HG03060 (cell line): ENCODE data around the gene LIPI.
"Not testable (repeated sequence)": the region's sequence is repeated elsewhere in the genome, so short reads cannot be mapped to it uniquely, and the experiment has no call there.

Experiments
- ATAC-seq: cut with Tn5 transposase; IDR thresholded peaks from one replicate; pipeline ENCODE4 v1.9.1; 2021; ENCODE audit warnings: low read depth, moderate number of reproducible peaks; ENCODE audit not compliant: unreplicated experiment

LIPI gene

DNA sequence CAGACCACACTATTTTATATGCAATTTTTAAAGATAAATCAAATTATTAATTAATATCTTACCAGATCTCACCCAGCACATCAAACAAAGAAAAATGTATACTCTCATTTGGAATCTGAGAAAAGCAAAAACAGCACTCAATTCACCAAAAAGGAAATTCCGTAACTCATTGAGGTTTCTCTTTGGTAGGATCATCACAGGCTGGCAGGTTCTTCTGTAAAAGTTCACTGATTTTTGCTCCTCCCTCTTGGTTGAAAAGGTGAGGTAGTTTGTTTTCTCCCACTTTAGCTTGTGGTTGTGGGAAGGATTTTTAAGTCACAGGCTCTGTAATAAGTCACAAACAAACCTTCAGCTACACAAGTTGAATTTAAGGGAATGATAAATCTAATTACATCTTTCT lies at the start of gene LIPI:
Gene LIPI (minus strand): TSS at position 218 of the 400 bp plus-strand sequence. CDS start 110 bp downstream, at position 108.
- ATAC-seq = no peak

- no peak for ATAC-seq
These were observed 49.5 kb upstream of the LIPI start for GRCh38 chr21:14260174-14260764.

DNA sequence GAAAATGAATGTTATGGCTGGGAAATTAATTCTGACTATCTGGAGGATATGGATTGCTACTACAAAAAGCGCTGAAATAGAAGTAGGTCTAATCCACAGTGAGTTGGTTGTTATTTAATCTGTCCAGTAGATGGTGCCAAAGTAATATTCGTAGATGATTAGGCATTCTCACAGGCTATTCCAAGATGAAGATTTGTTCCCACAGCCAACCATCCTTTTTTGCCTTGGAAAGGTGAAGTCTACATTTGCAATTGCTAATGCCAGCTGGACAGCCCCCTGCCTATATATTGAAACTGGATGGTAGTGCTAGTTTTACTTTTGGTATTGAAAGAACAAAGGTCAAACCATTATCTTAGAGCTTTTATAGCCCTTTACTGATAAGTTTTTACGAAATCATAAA lies 49.0 kb upstream of the LIPI start:
- no peak for ATAC-seq

DNA sequence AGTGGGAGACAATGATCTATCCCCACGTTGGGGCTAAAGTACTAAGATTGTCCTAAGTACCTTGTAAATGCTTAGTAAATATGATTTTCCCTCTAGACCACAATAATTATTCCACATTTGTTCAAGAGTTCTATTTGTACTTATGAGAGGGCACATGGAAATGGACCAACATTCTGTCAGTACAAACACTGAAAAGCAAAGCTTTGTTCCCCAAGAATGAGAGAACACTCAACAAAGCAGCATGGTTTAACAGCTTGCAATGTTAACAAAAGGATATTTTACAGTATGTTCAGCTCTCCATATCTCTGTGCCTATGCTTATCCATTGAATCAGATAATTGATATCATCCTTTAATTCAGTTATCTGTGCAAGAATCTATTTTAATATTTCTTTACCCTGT lies 40.6 kb upstream of the LIPI start:
- ATAC-seq = no peak

DNA sequence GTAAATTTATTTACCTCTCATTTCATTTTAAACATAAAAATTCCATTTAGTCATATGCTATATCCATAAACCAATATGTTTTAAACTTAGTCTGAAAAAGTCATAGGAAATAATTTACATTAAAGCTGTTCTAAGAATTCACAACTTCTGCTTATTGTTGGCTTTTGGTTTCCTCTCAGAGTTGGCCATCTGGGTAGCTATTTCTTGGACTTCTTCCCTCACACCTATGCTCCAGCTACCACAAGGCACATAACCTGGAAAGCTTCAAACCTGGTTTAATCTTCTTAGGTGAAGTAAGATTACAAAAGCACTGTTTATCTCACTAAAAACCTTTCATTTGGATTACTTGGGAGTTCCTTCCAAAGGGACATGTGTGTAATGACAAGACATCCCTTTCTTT lies 35.0 kb upstream of the LIPI start:
- no peak for ATAC-seq

DNA sequence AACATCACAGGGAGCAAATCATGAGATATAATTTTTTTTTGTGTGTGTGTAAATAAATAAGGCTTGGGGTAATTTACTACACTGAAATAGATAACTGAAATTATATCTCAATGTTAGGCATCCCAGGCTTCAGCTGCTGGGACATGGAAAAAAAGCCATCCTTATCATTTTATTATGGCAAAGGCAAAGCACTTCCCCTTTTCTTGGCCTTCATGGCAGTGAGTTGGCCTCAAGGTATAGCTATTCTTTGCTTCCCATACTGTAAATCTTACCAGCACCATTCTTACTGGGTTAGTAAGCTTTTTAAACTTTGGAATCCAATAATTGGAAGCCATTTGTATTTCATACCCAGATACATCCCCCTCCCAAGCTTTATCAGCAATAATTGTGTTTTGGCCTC lies 34.2 kb upstream of the LIPI start:
- no peak for ATAC-seq

DNA sequence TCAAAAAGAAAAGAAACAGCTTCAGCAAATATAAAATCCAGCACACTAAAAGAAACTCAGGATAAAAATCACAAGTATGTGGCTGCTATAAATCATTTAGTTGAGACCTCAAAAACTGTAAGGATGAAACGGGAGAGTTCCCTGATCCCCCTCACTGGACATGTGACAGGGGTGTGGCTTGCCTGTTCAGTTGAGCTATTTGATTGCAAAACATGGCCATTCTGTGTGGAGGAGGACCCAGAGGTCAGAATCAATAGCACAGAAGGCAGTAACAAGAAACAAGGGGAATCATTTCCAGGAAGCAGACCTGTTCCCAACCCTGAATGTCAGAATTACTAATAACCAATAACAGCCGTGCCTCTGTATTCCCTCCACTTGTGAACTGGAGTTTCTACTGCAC lies 33.1 kb upstream of the LIPI start:
- no peak for ATAC-seq

DNA sequence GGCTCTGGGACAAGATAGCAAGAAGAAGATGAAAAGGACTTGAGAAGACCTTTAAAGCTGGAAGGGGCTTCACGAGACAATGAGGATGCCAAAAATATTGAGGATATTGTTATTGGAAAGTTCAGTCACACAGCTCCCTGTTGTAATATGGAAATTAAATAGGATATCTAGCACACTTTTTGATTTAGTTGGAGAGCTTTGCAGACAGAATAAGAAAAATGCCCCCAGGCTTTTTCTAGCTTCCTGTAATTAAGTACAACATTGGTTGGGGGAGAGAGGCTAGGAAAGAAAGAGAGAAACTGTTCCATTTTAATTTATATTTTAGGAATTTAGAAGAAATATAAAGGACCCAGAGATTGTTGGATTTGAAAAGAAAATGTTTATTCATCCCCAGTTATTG lies 32.7 kb upstream of the LIPI start:
- ATAC-seq = no peak

- ATAC-seq = no peak
These were observed 30.5 kb upstream of the LIPI start for GRCh38 chr21:14241297-14241696.

DNA sequence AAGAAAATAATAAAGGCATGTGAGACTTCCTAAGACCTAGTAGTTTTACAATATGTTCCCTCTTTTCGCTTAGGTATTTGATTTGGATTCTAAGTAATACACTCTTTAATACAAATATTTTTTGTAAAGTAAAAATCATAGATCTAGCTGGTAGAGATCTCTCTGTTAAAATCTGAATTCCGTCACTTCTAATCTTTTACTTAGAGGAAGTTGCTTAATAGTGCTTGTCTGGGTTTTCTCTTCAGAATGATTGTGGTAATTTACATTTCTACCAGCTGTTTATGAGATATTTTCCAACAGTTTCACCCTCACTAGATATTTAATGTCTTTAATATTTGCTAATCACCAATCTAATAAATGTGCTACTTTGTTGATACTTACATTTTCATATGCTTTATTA lies 28.5 kb upstream of the LIPI start:
- no peak for ATAC-seq

DNA sequence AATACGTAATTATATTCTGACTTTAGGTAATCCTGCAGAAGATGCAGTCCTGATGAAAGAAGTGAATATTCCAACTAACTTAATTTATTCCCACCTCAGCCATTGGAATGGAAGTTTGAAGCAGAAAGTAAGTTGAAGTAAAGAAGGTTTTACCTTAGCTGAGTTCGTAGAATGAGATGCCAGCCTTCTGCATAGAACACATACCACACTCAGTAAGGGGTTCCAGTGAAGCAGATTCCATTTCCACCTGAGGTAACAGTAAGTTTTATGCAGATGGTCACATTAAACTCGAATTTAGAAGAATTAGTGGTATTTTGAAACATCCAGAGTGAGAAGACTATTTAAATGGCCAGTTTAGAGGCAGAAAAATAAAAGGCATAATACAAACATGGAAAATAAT lies 25.4 kb upstream of the LIPI start:
- no peak for ATAC-seq

DNA sequence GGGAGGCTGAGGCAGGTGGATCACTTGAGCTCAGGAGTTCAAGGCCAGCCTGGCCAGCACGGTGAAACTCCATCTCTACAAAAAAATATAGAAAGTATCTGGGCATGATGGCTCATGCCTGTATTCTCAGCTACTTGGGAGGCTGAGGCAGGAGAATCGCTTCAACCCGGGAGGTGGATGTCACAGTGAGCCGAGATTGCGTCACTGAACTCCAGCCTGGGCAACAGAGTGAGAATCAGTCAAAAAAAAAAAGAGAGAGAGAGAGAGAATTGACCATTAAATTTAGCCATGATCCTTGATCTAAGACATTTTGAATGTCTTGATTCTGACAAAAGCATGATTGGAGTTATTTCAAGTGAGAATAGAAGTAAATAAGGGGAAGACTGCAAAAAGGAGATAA lies 24.3 kb upstream of the LIPI start:
- ATAC-seq = no peak

DNA sequence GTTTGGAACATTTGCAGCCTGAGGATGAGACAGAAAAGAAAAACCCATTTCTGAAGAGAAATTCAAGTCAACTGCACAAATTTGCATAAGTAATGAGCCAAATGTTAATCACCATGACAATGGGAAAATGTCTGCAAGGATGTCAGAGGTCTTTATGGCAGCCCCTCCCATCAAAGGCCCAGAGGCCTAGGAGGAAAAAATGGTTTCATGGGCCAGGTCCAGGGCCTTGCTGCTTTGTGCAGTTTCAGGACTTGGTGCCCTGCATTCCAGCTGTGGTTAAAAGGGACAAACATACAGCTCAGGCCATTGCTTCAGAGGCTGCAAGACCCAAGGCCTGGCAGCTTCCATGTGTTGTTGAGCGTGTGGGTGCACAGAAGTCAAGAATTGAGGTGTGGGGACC lies 18.6 kb upstream of the LIPI start:
- no peak for ATAC-seq

- ATAC-seq = no peak
These were observed 12.6 kb upstream of the LIPI start for GRCh38 chr21:14223365-14223764.

DNA sequence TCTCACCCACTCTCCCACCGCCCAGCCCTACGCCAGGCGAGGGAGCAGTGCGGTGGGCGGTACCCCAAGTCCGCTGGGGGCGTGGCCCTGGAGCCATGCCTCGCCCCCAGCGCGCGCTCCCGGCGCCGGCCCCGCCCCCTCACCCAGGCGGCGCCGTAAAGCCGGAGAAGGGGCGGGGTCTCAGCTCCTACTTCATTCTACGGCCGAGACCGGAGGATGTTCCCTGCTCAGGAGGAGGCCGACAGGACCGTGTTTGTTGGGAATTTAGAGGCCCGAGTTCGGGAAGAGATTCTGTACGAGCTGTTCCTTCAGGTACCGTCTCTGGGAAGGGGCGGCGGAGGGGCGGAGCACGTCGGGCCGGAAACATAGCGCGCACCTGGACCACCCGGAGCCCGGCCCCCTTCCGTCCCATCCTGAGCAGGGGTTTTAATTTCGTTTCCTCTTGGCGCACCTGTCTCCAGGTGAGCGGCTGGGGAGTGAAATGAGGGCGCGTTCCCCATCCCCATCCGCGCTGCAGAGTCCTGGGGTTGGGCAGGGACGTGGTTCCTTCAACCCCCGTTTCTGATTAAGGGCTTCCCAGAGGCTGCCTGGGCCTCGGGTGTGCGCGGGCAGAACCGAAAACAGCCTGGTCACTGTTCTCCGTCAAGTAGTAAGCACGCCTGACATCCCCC lies 5.4 kb upstream of the LIPI start, which contains the start of gene RBM11:
Gene RBM11 (plus strand): TSS at position 187 of the 671 bp plus-strand sequence. CDS start 30 bp downstream, at position 217.
- peak; percentile 43 for ATAC-seq

- ATAC-seq = no peak
These were observed 2.4 kb upstream of the LIPI start for GRCh38 chr21:14213164-14213563.

DNA sequence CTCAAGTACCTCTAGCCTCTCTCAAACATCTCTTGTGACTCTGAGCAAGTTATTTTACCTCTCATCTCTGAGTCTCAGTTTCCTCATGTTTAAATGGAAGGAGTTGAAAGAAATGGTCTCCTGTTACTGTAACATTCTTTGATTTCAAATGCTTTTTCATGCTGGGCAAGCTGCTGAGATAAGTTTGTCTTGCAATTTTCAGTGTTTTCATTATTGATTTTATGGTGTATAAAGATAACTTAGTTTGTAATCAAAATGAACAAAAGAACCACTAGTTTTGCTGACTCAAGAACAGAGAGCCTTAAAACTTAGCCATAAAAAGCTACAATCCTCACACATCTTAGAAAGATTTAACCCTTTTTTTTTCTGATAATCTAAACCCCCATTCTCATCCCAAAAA lies 4.5 kb downstream of the LIPI start:
- ATAC-seq = no peak

DNA sequence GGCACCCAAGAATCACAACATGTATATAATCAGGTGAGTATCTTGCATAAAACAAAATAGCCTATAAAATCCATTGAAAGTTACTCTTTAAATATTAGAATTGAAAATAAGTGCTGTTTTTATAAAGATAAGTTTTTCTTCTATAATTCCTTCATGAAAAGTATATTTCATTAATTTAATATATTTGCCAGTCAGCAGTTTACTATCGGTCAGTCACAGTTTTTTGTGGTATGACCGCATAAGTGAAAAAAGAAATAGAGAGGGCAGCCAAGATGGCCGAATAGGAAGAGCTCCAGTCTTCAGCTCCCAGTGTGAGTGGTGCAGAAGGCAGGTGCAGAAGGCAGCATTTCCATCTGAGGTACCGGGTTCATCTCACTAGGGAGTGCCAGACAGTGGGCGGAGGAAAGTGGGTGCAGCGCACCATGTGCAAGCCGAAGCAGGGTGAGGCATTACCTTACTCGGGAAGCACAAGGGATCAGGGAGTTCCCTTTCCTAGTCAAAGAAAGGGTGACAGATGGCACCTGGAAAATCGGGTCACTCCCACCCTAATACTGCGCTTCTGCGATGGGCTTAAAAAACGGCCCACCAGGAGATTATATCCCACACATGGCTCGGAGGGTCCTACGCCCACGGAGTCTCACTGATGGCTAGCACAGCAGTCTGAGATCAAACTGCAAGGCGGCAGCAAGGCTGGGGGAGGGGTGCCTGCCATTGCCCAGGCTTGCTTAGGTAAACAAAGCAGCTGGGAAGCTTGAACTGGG lies 44.1 kb downstream of the LIPI start:
- not testable (repeated sequence) for ATAC-seq

GRCh38 chr21:14143999-14144398 lies 66.8 kb downstream of the LIPI start:
- no peak for ATAC-seq

GRCh38 chr21:14124266-14124665 lies 86.5 kb downstream of the LIPI start:
- ATAC-seq = no peak

GRCh38 chr21:14121719-14122118 lies 89.0 kb downstream of the LIPI start:
- no peak for ATAC-seq
